Transverse colon (tissue), 3 donors: ENCODE measurements around the gene RANBP6.

ENCODE experiments used
- POLR2A ChIP-seq: fragments of 450-650 bp; IDR thresholded peaks from one replicate; pipeline ENCODE4 v1.6.1; 2016; ENCODE audit warnings: antibody characterized with exemption, mild to moderate bottlenecking, moderate library complexity
- POLR2AphosphoS5 ChIP-seq, 3 donors: sonication (generic); formaldehyde crosslinking; IDR thresholded peaks; one replicate each; pipeline ENCODE4 v1.6.1; 2016; ENCODE audit warnings: antibody characterized with exemption in 3 of 3

- no peak for TF ChIP-seq POLR2AphosphoS5 (IDR thresholded peaks at IDR 0.05)
- no peak for TF ChIP-seq POLR2A
Measured at GRCh38 chr9:5983042-5983441, 32.4 kb downstream of the RANBP6 start.
